MM.1S (cell line): ENCODE data around the gene BIRC6.

Source experiments
- EZH2phosphoT487 ChIP-seq: fragments of 300-600 bp; sonication (generic); IDR thresholded peaks from 2 replicates; pipeline ENCODE4 v1.6.1; 2018; ENCODE audit warnings: antibody characterized with exemption, low read length
- TF ChIP-seq, protein P1 (sequence below): fragments of 300-600 bp; sonication (generic); IDR thresholded peaks from 2 replicates; pipeline ENCODE4 v1.5.1; 2016; ENCODE audit warnings: antibody characterized with exemption, low read length, mixed read lengths

DNA sequence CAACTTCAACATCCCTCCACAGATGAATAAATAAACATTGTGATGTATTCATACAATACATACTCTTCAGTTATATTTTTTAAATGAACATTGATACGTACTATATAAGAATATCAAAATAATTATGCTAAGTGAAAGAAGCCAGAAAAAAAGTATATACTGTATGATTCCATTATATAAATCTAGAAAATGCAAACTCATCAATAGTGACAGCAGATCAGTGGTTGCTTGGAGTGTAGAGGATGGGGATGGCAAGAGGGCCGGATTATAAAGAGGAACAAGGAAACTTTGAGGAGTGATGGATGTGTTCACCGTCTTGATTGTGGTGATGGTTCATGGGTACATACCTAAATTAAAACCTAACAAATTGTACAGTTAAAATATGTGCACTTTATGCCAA lies 268.0 kb downstream of the BIRC6 start:
- TF ChIP-seq, protein P1, sequence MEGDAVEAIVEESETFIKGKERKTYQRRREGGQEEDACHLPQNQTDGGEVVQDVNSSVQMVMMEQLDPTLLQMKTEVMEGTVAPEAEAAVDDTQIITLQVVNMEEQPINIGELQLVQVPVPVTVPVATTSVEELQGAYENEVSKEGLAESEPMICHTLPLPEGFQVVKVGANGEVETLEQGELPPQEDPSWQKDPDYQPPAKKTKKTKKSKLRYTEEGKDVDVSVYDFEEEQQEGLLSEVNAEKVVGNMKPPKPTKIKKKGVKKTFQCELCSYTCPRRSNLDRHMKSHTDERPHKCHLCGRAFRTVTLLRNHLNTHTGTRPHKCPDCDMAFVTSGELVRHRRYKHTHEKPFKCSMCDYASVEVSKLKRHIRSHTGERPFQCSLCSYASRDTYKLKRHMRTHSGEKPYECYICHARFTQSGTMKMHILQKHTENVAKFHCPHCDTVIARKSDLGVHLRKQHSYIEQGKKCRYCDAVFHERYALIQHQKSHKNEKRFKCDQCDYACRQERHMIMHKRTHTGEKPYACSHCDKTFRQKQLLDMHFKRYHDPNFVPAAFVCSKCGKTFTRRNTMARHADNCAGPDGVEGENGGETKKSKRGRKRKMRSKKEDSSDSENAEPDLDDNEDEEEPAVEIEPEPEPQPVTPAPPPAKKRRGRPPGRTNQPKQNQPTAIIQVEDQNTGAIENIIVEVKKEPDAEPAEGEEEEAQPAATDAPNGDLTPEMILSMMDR: no peak
- no peak for TF ChIP-seq EZH2phosphoT487
